ENCODE results near the gene UBB.

DNA sequence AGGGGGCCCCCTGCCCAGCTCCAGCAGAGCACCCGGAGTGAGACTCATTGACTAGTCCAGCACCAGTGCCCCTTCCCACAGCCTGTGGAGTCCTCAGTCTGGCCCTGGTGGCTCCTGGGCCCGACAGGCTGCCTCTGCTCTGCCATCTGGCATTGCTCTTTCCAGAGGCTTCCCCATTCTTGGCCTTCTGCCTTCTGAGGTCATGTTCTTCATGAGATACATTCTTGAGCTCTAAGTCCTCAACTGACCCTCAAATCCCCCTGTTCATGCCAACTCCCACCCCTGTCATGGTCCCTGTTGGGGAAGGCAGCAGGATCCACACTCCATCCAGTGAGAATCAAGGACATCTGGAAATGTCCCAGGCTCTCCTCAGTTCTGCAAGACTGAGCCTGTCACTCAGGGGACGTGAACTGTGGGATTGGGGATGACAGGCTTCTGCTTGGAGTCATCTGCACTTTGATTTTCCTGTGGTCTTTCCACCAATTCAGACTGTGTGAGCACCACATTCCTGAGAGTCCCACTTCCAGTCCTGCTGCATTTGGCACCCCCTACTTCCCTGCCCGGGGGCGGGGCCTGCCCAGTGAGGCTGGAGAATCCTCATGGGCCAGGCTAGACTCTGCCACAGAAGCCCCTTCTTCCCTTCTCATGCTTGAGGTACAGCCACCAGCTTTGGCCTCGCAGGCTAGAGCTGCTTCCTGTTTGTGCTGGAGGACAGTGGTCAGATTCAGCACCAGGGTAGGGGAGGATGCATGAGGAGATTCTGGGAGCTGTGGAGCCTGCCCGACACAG is 37.2 kb downstream of the UBB start:
- TF ChIP-seq, protein P1, sequence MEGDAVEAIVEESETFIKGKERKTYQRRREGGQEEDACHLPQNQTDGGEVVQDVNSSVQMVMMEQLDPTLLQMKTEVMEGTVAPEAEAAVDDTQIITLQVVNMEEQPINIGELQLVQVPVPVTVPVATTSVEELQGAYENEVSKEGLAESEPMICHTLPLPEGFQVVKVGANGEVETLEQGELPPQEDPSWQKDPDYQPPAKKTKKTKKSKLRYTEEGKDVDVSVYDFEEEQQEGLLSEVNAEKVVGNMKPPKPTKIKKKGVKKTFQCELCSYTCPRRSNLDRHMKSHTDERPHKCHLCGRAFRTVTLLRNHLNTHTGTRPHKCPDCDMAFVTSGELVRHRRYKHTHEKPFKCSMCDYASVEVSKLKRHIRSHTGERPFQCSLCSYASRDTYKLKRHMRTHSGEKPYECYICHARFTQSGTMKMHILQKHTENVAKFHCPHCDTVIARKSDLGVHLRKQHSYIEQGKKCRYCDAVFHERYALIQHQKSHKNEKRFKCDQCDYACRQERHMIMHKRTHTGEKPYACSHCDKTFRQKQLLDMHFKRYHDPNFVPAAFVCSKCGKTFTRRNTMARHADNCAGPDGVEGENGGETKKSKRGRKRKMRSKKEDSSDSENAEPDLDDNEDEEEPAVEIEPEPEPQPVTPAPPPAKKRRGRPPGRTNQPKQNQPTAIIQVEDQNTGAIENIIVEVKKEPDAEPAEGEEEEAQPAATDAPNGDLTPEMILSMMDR (IDR thresholded peaks at IDR 0.05; ENCODE audit: low read depth, low read length, missing input control) = no peak
- no peak for TF ChIP-seq GABPA (IDR thresholded peaks at IDR 0.05 in 1 of 2, conservative IDR thresholded peaks at IDR 0.05 in 1 of 2)
- no peak for TF ChIP-seq EGR1 (IDR thresholded peaks at IDR 0.05; ENCODE audit: low read depth in 2 of 2)
- TF ChIP-seq TAF1 (conservative IDR thresholded peaks at IDR 0.05) = no peak
- TF ChIP-seq, protein P2, sequence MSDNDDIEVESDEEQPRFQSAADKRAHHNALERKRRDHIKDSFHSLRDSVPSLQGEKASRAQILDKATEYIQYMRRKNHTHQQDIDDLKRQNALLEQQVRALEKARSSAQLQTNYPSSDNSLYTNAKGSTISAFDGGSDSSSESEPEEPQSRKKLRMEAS (IDR thresholded peaks at IDR 0.05) = no peak
- TF ChIP-seq SP1 (IDR thresholded peaks at IDR 0.05) = no peak
- TF ChIP-seq RXRA (IDR thresholded peaks at IDR 0.05) = no peak
- TF ChIP-seq JUND (IDR thresholded peaks at IDR 0.05) = no peak
- no peak for TF ChIP-seq YY1 (IDR thresholded peaks at IDR 0.05)
- TF ChIP-seq, protein P3, sequence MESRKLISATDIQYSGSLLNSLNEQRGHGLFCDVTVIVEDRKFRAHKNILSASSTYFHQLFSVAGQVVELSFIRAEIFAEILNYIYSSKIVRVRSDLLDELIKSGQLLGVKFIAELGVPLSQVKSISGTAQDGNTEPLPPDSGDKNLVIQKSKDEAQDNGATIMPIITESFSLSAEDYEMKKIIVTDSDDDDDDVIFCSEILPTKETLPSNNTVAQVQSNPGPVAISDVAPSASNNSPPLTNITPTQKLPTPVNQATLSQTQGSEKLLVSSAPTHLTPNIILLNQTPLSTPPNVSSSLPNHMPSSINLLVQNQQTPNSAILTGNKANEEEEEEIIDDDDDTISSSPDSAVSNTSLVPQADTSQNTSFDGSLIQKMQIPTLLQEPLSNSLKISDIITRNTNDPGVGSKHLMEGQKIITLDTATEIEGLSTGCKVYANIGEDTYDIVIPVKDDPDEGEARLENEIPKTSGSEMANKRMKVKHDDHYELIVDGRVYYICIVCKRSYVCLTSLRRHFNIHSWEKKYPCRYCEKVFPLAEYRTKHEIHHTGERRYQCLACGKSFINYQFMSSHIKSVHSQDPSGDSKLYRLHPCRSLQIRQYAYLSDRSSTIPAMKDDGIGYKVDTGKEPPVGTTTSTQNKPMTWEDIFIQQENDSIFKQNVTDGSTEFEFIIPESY (IDR thresholded peaks at IDR 0.05) = no peak
- no peak for TF ChIP-seq NR2F2 (IDR thresholded peaks at IDR 0.05)
- TF ChIP-seq FOXA1 (IDR thresholded peaks at IDR 0.05) = no peak
- TF ChIP-seq, protein P4, sequence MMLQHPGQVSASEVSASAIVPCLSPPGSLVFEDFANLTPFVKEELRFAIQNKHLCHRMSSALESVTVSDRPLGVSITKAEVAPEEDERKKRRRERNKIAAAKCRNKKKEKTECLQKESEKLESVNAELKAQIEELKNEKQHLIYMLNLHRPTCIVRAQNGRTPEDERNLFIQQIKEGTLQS (IDR thresholded peaks at IDR 0.05) = no peak
- TF ChIP-seq, protein P5, sequence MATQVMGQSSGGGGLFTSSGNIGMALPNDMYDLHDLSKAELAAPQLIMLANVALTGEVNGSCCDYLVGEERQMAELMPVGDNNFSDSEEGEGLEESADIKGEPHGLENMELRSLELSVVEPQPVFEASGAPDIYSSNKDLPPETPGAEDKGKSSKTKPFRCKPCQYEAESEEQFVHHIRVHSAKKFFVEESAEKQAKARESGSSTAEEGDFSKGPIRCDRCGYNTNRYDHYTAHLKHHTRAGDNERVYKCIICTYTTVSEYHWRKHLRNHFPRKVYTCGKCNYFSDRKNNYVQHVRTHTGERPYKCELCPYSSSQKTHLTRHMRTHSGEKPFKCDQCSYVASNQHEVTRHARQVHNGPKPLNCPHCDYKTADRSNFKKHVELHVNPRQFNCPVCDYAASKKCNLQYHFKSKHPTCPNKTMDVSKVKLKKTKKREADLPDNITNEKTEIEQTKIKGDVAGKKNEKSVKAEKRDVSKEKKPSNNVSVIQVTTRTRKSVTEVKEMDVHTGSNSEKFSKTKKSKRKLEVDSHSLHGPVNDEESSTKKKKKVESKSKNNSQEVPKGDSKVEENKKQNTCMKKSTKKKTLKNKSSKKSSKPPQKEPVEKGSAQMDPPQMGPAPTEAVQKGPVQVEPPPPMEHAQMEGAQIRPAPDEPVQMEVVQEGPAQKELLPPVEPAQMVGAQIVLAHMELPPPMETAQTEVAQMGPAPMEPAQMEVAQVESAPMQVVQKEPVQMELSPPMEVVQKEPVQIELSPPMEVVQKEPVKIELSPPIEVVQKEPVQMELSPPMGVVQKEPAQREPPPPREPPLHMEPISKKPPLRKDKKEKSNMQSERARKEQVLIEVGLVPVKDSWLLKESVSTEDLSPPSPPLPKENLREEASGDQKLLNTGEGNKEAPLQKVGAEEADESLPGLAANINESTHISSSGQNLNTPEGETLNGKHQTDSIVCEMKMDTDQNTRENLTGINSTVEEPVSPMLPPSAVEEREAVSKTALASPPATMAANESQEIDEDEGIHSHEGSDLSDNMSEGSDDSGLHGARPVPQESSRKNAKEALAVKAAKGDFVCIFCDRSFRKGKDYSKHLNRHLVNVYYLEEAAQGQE (IDR thresholded peaks at IDR 0.05) = no peak
